Tibial nerve (tissue), 4 donors: ENCODE results near the gene ERV3-1. TPM values are rescaled to one million over a fixed set of nuclear protein-coding genes. Genes with fewer than 3 reads are reported as not detected.
"Not testable (repeated sequence)": the region's sequence is repeated elsewhere in the genome, so short reads cannot be mapped to it uniquely, and the experiment has no call there.

Source experiments
- DNase-seq, 2 donors: peaks; one replicate each; pipeline ENCODE4 v3.0.0-alpha.2; 2019; ENCODE audit warnings: low spot score in 2 of 2
- H3K27ac ChIP-seq, 4 donors: fragments of 200-600 bp; sonication (generic) in 3 of 4; one replicate each; pipeline ENCODE4 v1.5.1; 2017 to 2019; ENCODE audit warnings: mild to moderate bottlenecking in 1 of 4
- H3K27me3 ChIP-seq, 2 donors: fragments of 200-600 bp; sonication (generic) in 1 of 2; one replicate each; pipeline versions ENCODE4 v1.5.1 to v1.6.0; 2017 to 2019
- H3K36me3 ChIP-seq, 3 donors: fragments of 200-600 bp; sonication (generic); one replicate each; pipeline ENCODE4 v1.5.1; 2018 to 2019
- H3K4me1 ChIP-seq, 4 donors: fragments of 200-600 bp; sonication (generic) in 3 of 4; one replicate each; pipeline ENCODE4 v1.5.1; 2017 to 2019
- H3K4me3 ChIP-seq, 4 donors: fragments of 200-600 bp; sonication (generic) in 3 of 4; one replicate each; pipeline ENCODE4 v1.5.1; 2017 to 2019; ENCODE audit warnings: mild to moderate bottlenecking in 1 of 4, moderate library complexity in 1 of 4
- H3K9me3 ChIP-seq, 4 donors: fragments of 200-600 bp; sonication (generic) in 3 of 4; one replicate each; pipeline ENCODE4 v1.5.1; 2017 to 2019
- CTCF ChIP-seq, 5 experiments: fragments of 200-600 bp in 3 of 5; fragments of 450-650 bp in 2 of 5; sonication (generic) in 3 of 5; IDR thresholded peaks; one replicate each; pipeline ENCODE4 v1.5.1; 2016 to 2019; ENCODE audit warnings: antibody characterized with exemption in 5 of 5, mild to moderate bottlenecking in 3 of 5, moderate library complexity in 2 of 5
- EP300 ChIP-seq, 2 donors: sonication (generic); formaldehyde crosslinking; IDR thresholded peaks; one replicate each; pipeline ENCODE4 v1.6.1; 2017; ENCODE audit warnings: antibody characterized with exemption in 2 of 2, mild to moderate bottlenecking in 1 of 2
- POLR2A ChIP-seq, 2 donors: fragments of 450-650 bp; IDR thresholded peaks; one replicate each; pipeline ENCODE4 v1.6.1; 2017; ENCODE audit warnings: antibody characterized with exemption in 2 of 2, mild to moderate bottlenecking in 2 of 2, moderate library complexity in 2 of 2
- WGBS, 2 donors: methylation state at CpG; one replicate each; pipeline ENCODE4 v1.1.5; 2018; 5-methylcytosine and 5-hydroxymethylcytosine counted together
- total RNA-seq, 4 donors: library from RNA; depleted of rRNA; stranded (reverse); fragments of >200 nt; gene quantifications; one replicate each; pipeline ENCODE4 v1.1.0, GENCODE V29; 2016

Gene ERV3-1
- total RNA-seq, 4 donors from 2014 or later, result 19.2 to 33.9 (median 19.7) TPM

DNA sequence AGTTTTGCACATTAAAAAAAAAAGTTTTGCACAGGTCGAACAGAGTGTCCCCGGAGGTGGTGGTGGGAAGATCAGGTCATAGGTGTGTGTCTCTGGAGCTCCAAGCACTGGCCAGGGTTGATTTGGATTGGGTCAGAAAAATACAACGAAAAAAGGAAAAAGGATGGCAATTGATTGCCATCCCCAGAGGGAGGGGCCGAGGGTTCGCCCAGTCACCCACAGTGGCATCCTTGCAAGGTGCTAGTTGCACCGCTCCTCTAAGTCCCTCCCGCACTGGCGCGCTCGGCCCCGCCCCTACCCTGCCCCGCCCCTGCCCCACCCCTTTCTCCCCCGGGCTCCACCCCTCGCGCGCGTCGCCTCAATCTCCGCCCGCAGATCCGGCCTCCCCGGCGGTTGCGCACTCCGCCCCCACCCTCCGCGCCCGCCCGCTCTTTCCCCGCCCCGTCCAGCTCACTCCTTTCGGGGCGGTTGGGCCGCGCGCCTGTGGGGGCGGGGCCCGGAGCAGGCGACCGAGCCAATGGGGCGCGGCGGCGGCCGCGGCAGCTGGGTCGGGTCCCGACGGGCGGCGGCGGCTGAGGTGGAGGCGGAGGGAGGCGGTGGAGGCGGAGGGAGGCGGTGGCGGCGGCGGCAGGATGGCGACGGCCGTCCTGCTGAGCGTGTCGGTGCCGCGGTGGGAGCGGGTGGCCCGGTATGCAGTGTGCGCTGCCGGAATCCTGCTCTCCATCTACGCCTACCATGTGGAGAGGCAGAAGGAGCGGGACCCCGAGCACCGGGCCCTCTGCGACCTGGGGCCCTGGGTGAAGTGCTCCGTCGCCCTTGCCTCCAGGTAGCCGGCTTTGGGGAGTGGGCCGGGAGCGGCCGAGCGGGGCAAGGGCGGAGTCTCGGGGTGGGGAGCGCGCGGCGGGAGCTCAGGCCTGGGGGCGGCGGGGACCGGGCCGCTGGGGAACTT is 31.5 kb upstream of the ERV3-1 start:
- Histone ChIP-seq H3K36me3 (no peaks in the 10 kb centered on the region), H3K27me3 (no peaks in the 10 kb centered on the region), H3K4me3 (peak overlapping the region; percentile 60 to 93 (median 74)), H3K27ac (peak overlapping the region; percentile 61 to 92 (median 90)), H3K4me1 (peaks cover 0 to 18% (median 6%) of the 10 kb centered on the region in 4 donors), H3K9me3 (no peaks in the 10 kb centered on the region)
- TF ChIP-seq CTCF (IDR thresholded peaks at IDR 0.05) (peak in 1 of 5 experiments; percentile 10), EP300 (IDR thresholded peaks at IDR 0.05) (no peak), POLR2A (IDR thresholded peaks at IDR 0.05) (peak in 1 of 2 donors; percentile 30)
- WGBS, 2 donors, result 6 to 10% methylated on average over 12 to 21 of the region's 92 CpGs
- peak; percentile 79 to 88 for DNase-seq

DNA sequence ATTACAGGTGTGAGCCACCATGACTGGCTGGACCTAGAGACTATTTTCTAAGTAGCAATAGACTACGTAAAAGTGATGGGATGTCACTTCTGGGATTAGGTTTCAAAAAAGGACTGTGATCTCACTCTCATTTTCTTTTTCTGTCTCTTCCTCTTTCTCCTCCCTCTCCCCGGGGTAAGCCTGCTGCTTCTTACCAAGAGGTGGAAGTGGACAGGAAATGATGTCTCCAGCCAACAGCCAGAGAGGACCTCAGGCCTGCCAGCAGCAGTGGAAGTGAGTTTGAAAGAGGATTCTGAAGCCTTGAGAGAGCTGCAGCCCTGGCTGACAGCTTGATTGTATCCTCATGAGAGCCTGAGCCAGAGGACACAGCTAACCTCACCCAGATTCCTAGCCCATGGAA is 30.0 kb upstream of the ERV3-1 start:
- not testable (repeated sequence) for H3K36me3 ChIP-seq, H3K9me3 ChIP-seq, H3K4me3 ChIP-seq, H3K27me3 ChIP-seq
- DNase-seq, result peak in 1 of 2 donors; percentile 12
- Histone ChIP-seq H3K27ac (peak overlapping the region in 3 of 4 donors; percentile 19 to 50 (median 45)), H3K4me1 (peaks cover 0 to 18% (median 6%) of the 10 kb centered on the region in 4 donors)
- WGBS, 2 donors, result 27 to 37% methylated on average over 2 of the region's 2 CpGs

GRCh38 chr7:65035469-65035868 is 29.0 kb upstream of the ERV3-1 start:
- H3K4me3 ChIP-seq, DNase-seq, H3K36me3 ChIP-seq, H3K9me3 ChIP-seq, H3K27me3 ChIP-seq: not testable (repeated sequence)
- peaks cover 0 to 18% (median 6%) of the 10 kb centered on the region in 4 donors for H3K4me1 ChIP-seq
- H3K27ac ChIP-seq, result peak overlapping the region in 2 of 4 donors; percentile 45 to 50

- H3K27me3 ChIP-seq, H3K36me3 ChIP-seq, H3K9me3 ChIP-seq, H3K4me3 ChIP-seq, H3K4me1 ChIP-seq, H3K27ac ChIP-seq, DNase-seq: not testable (repeated sequence)
- WGBS, 2 donors, result 67 to 74% methylated on average over 10 of the region's 10 CpGs
Observed at GRCh38 chr7:65034120-65034782, 27.8 kb upstream of the ERV3-1 start.

GRCh38 chr7:65033391-65033790 is 26.9 kb upstream of the ERV3-1 start:
- H3K4me1 ChIP-seq, DNase-seq: not testable (repeated sequence)
- WGBS, 2 donors, result 91 to 95% methylated on average over 8 to 22 of the region's 30 CpGs

GRCh38 chr7:65025023-65025422 is 18.5 kb upstream of the ERV3-1 start:
- H3K9me3 ChIP-seq, H3K4me3 ChIP-seq, DNase-seq, H3K36me3 ChIP-seq, H3K27ac ChIP-seq, H3K27me3 ChIP-seq, H3K4me1 ChIP-seq: not testable (repeated sequence)

More at GRCh38 chr7:65033391-65033790, 26.9 kb upstream of the ERV3-1 start:
- H3K4me3 ChIP-seq, H3K36me3 ChIP-seq, H3K9me3 ChIP-seq, H3K27me3 ChIP-seq, H3K27ac ChIP-seq: not testable (repeated sequence)

DNA sequence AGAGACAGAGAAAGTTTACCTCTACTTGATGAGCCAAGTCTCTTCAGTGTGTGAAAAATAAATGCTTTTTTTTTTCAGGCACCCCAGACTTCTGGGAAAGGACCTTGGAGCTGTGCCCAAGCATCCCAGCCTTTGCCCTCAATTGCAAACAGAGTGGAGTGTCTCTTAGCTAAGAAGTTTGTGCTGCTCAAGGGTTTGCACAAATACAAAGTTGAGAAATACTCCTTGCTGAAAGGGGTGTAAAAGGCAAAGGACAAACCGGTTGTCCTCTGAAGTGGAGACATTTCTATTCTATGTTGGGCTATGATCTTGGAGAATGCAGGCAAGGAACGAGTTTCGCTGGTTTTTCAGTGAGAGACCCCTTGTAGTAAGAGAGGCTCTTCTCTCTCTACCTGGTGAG is 14.5 kb upstream of the ERV3-1 start:
- not testable (repeated sequence) for H3K4me1 ChIP-seq, DNase-seq, H3K27me3 ChIP-seq, H3K27ac ChIP-seq, H3K4me3 ChIP-seq, H3K36me3 ChIP-seq, H3K9me3 ChIP-seq
- WGBS, 2 donors, result 81 to 91% methylated on average over 2 of the region's 3 CpGs

GRCh38 chr7:65009881-65010280 is 3.4 kb upstream of the ERV3-1 start:
- DNase-seq, H3K9me3 ChIP-seq, H3K27me3 ChIP-seq, H3K36me3 ChIP-seq, H3K4me3 ChIP-seq, H3K27ac ChIP-seq: not testable (repeated sequence)
- peaks cover 0 to 16% (median 4%) of the 10 kb centered on the region in 4 donors for H3K4me1 ChIP-seq
- WGBS, 2 donors, result 80 to 84% methylated on average over 7 of the region's 7 CpGs

- not testable (repeated sequence) for H3K27me3 ChIP-seq, H3K4me3 ChIP-seq, H3K36me3 ChIP-seq, H3K9me3 ChIP-seq, H3K27ac ChIP-seq, DNase-seq
- 82 to 86% methylated on average over 2 of the region's 2 CpGs for WGBS, 2 donors
- peaks cover 0 to 21% (median 7%) of the 10 kb centered on the region in 4 donors for H3K4me1 ChIP-seq
Observed at GRCh38 chr7:65009394-65009793, 2.9 kb upstream of the ERV3-1 start.

- peak overlapping the region; percentile 3 to 93 (median 79) for H3K27ac ChIP-seq
- H3K27me3 ChIP-seq, H3K9me3 ChIP-seq, DNase-seq, H3K36me3 ChIP-seq: not testable (repeated sequence)
- WGBS, 2 donors, result 63 to 65% methylated on average over 4 of the region's 4 CpGs
- H3K4me1 ChIP-seq, result peaks cover 0 to 41% (median 10%) of the 10 kb centered on the region in 4 donors
- peak overlapping the region; percentile 51 to 68 (median 64) for H3K4me3 ChIP-seq
Observed at GRCh38 chr7:65007036-65007435, 549 bp upstream of the ERV3-1 start.
